ENCODE measurements around the gene PLEKHA6.

Gene PLEKHA6

DNA sequence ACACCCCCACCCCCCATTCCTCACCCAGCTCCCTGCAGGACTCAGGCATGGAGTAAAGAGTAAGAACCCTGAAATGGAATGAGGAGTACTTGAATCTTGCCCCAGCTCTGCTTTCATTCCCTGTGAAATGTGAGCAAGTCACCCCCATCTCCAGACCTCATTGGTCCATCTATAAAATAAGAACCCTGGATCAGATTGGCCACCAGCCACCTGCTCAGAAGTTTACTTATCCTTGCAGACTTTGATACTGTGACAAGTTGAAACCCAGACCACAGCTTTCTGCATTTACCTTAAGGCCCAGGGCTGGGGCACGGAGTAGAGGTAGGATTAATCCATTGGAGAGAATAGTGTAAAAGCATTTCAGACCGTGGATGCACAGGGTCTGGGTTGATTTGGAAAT is 165.6 kb downstream of the PLEKHA6 start:
- H2AFZ ChIP-seq (ENCODE audit: low read length): no peak overlapping the region
- no peak for DNase-seq
- TF ChIP-seq EZH2phosphoT487 (IDR thresholded peaks at IDR 0.05; ENCODE audit: low read length) (no peak), EZH2 (optimal IDR thresholded peaks at IDR 0.05; ENCODE audit: low read depth, low read length) (no peak)
- TF ChIP-seq, protein P1, sequence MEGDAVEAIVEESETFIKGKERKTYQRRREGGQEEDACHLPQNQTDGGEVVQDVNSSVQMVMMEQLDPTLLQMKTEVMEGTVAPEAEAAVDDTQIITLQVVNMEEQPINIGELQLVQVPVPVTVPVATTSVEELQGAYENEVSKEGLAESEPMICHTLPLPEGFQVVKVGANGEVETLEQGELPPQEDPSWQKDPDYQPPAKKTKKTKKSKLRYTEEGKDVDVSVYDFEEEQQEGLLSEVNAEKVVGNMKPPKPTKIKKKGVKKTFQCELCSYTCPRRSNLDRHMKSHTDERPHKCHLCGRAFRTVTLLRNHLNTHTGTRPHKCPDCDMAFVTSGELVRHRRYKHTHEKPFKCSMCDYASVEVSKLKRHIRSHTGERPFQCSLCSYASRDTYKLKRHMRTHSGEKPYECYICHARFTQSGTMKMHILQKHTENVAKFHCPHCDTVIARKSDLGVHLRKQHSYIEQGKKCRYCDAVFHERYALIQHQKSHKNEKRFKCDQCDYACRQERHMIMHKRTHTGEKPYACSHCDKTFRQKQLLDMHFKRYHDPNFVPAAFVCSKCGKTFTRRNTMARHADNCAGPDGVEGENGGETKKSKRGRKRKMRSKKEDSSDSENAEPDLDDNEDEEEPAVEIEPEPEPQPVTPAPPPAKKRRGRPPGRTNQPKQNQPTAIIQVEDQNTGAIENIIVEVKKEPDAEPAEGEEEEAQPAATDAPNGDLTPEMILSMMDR (IDR thresholded peaks at IDR 0.05; ENCODE audit: low read length): no peak

DNA sequence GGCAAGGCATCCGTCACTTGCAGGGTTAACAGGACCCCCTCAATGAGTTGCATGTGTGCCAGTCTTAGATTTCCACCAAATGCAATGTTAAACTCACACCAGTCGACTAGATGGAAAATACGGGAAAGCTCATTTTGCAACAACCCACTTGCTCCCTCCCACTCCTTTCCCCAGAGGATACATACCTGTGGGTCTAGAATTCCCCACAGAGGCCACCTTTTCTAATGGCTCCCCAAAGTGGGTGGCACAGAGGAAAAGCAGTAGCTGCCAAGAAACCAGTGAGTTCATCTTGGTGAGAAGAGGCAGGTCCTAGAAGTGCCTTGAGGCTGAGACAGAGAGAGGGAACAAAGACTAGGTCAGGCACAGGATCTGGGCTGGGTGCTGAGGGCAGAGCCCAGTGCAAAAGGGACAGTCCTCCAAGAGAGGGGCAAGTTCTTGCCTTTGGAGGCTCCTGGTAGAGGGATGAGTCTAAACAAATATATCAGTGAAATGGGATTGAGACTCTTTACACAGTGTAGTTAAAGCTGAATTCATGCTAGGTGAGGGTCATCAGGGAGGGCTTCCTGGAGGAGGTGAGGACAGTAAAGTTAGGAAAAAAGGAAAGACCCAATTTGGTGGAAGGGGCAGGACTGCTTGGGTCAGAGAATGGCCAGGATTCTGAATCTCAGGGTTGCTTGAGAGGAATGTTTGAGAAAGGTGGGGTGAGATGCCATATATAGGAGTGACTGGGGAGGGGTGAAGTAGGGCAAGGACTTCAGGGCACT is 167.0 kb downstream of the PLEKHA6 start:
- Histone ChIP-seq H2AFZ (ENCODE audit: low read length) (no peak overlapping the region), H3K79me2 (ENCODE audit: low read length) (no peaks in the 10 kb centered on the region), H3K4me1 (ENCODE audit: low read length) (no peaks in the 10 kb centered on the region), H3K9me2 (replicated peaks; ENCODE audit: insufficient read depth, low read length) (no peaks in the 10 kb centered on the region), H3F3A (ENCODE audit: insufficient read depth, low read length) (no peaks in the 10 kb centered on the region), H3K36me3 (replicated peaks; ENCODE audit: insufficient read depth, low read length) (no peaks in the 10 kb centered on the region), H3K9me3 (replicated peaks; ENCODE audit: insufficient read depth, low read length) (no peaks in the 10 kb centered on the region), H4K20me1 (ENCODE audit: insufficient read depth, low read length) (no peaks in the 10 kb centered on the region), H3K9ac (ENCODE audit: low read length) (no peak overlapping the region), H3K4me3 (ENCODE audit: low read length) (no peak overlapping the region), H3K27ac (ENCODE audit: low read length) (no peak overlapping the region), H3K27me3 (replicated peaks; ENCODE audit: insufficient read depth, low read length) (peaks cover 67% of the 10 kb centered on the region), H3K4me2 (ENCODE audit: low read depth, low read length) (no peak overlapping the region)
- DNase-seq: no peak
- TF ChIP-seq EZH2phosphoT487 (IDR thresholded peaks at IDR 0.05; ENCODE audit: low read length) (no peak), EZH2 (optimal IDR thresholded peaks at IDR 0.05; ENCODE audit: low read depth, low read length) (no peak)
- TF ChIP-seq, protein P1 (IDR thresholded peaks at IDR 0.05; ENCODE audit: low read length): no peak

More for the DNA sequence above, 165.6 kb downstream of the PLEKHA6 start:
- Histone ChIP-seq H4K20me1 (ENCODE audit: insufficient read depth, low read length) (no peaks in the 10 kb centered on the region), H3K27ac (ENCODE audit: low read length) (no peak overlapping the region), H3K9me2 (replicated peaks; ENCODE audit: insufficient read depth, low read length) (no peaks in the 10 kb centered on the region), H3K36me3 (replicated peaks; ENCODE audit: insufficient read depth, low read length) (no peaks in the 10 kb centered on the region), H3K4me1 (ENCODE audit: low read length) (no peaks in the 10 kb centered on the region), H3K9ac (ENCODE audit: low read length) (no peak overlapping the region), H3K4me2 (ENCODE audit: low read depth, low read length) (no peak overlapping the region), H3K9me3 (replicated peaks; ENCODE audit: insufficient read depth, low read length) (no peaks in the 10 kb centered on the region), H3F3A (ENCODE audit: insufficient read depth, low read length) (no peaks in the 10 kb centered on the region), H3K79me2 (ENCODE audit: low read length) (no peaks in the 10 kb centered on the region), H3K4me3 (ENCODE audit: low read length) (no peak overlapping the region), H3K27me3 (replicated peaks; ENCODE audit: insufficient read depth, low read length) (peaks cover 64% of the 10 kb centered on the region)

DNA sequence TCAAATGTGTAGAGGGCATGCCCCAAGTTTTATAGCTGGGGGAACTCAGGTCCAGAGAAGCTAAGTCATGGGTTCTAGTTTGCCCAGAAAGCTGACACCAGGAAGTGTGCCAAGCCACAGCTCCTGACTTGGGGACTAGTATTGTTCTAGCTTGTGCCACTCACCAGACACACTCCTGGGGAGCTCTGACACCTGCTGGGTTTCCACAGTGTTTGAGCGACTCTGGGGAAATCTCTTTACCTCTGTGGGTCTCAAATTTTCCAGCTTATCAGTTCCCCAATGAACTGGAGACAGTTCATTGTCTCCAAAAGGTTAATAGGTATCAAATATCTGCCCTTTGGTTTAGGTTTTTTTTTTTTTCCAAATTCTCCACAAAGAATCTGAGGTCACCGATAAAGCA is 167.7 kb downstream of the PLEKHA6 start:
- no peak overlapping the region for H3K9ac ChIP-seq (ENCODE audit: low read length)
- H3K9me3 ChIP-seq (replicated peaks; ENCODE audit: insufficient read depth, low read length): no peaks in the 10 kb centered on the region
- no peaks in the 10 kb centered on the region for H3K36me3 ChIP-seq (replicated peaks; ENCODE audit: insufficient read depth, low read length)
- H3K4me2 ChIP-seq (ENCODE audit: low read depth, low read length): no peak overlapping the region
- TF ChIP-seq, protein P1 (IDR thresholded peaks at IDR 0.05; ENCODE audit: low read length): no peak
- no peak for TF ChIP-seq EZH2 (optimal IDR thresholded peaks at IDR 0.05; ENCODE audit: low read depth, low read length)
- TF ChIP-seq EZH2phosphoT487 (IDR thresholded peaks at IDR 0.05; ENCODE audit: low read length): no peak
- no peak for DNase-seq
- no peaks in the 10 kb centered on the region for H3K9me2 ChIP-seq (replicated peaks; ENCODE audit: insufficient read depth, low read length)
- H3F3A ChIP-seq (ENCODE audit: insufficient read depth, low read length): no peaks in the 10 kb centered on the region
- no peak overlapping the region for H2AFZ ChIP-seq (ENCODE audit: low read length)
- H3K79me2 ChIP-seq (ENCODE audit: low read length): no peaks in the 10 kb centered on the region
- H3K27me3 ChIP-seq (replicated peaks; ENCODE audit: insufficient read depth, low read length): peaks cover 65% of the 10 kb centered on the region
- H4K20me1 ChIP-seq (ENCODE audit: insufficient read depth, low read length): no peaks in the 10 kb centered on the region
- no peak overlapping the region for H3K27ac ChIP-seq (ENCODE audit: low read length)
- no peak overlapping the region for H3K4me3 ChIP-seq (ENCODE audit: low read length)
- no peaks in the 10 kb centered on the region for H3K4me1 ChIP-seq (ENCODE audit: low read length)

Measured in MM.1S (cell line).